Esophagus muscularis mucosa (tissue), 4 donors: ENCODE measurements around the gene ODF2.

Source experiments
- CTCF ChIP-seq, 3 experiments: fragments of 200-600 bp in 2 of 3; fragments of 450-650 bp in 1 of 3; sonication (generic) in 2 of 3; IDR thresholded peaks; one replicate each; pipeline ENCODE4 v1.5.1; 2017 to 2019; ENCODE audit warnings: antibody characterized with exemption in 3 of 3, mild to moderate bottlenecking in 2 of 3, moderate library complexity in 1 of 3
- EP300 ChIP-seq: sonication (generic); formaldehyde crosslinking; IDR thresholded peaks from one replicate; pipeline ENCODE4 v1.6.1; 2017; ENCODE audit warnings: antibody characterized with exemption
- POLR2A ChIP-seq: fragments of 450-650 bp; IDR thresholded peaks from one replicate; pipeline ENCODE4 v1.6.1; 2017; ENCODE audit warnings: antibody characterized with exemption, moderate library complexity, mild to moderate bottlenecking, low read depth
- POLR2AphosphoS5 ChIP-seq, 2 donors: sonication (generic); formaldehyde crosslinking; IDR thresholded peaks; one replicate each; pipeline ENCODE4 v1.6.1; 2017; ENCODE audit warnings: antibody characterized with exemption in 2 of 2

GRCh38 chr9:128470560-128470959 lies 14.8 kb downstream of the ODF2 start:
- no peak for TF ChIP-seq CTCF (IDR thresholded peaks at IDR 0.05)
- TF ChIP-seq POLR2A: no peak
- no peak for TF ChIP-seq POLR2AphosphoS5 (IDR thresholded peaks at IDR 0.05)
- no peak for TF ChIP-seq EP300
